Liver (tissue), 9 donors: ENCODE measurements around the gene LINGO4. TPM values are rescaled to one million over a fixed set of nuclear protein-coding genes. Genes with fewer than 3 reads are reported as not detected.

Experiments used
- DNase-seq: peaks from one replicate; pipeline ENCODE4 v3.0.0-alpha.2; 2017; ENCODE audit warnings: low spot score
- H3K27ac ChIP-seq, 2 donors: one replicate each; pipeline ENCODE4 v1.7.0; 2013; ENCODE audit warnings: inconsistent platforms in 2 of 2, low read length in 2 of 2, control low read depth in 1 of 2, low read depth in 1 of 2, mild to moderate bottlenecking in 1 of 2
- H3K27me3 ChIP-seq, 4 donors: one replicate each; pipeline versions ENCODE4 v1.6.1 to v1.7.0; 2013; ENCODE audit warnings: low read length in 3 of 4, inconsistent platforms in 1 of 4, mild to moderate bottlenecking in 1 of 4, moderate library complexity in 1 of 4; ENCODE audit not compliant: control insufficient read depth in 4 of 4, insufficient read depth in 4 of 4
- H3K36me3 ChIP-seq, 4 donors: one replicate each; pipeline versions ENCODE4 v1.6.1 to v1.7.0; 2013; ENCODE audit warnings: low read length in 3 of 4, mild to moderate bottlenecking in 3 of 4, low read depth in 1 of 4, moderate library complexity in 1 of 4; ENCODE audit not compliant: control insufficient read depth in 4 of 4, insufficient read depth in 3 of 4
- H3K4me1 ChIP-seq, 4 donors: one replicate each; pipeline versions ENCODE4 v1.6.1 to v1.7.0; 2013; ENCODE audit warnings: low read length in 3 of 4, mild to moderate bottlenecking in 3 of 4, moderate library complexity in 1 of 4; ENCODE audit not compliant: control insufficient read depth in 4 of 4, insufficient read depth in 4 of 4
- H3K4me3 ChIP-seq, 3 donors: one replicate each; pipeline versions ENCODE4 v1.6.1 to v1.7.0; 2013; ENCODE audit warnings: low read length in 3 of 3, control low read depth in 1 of 3, low read depth in 1 of 3, mild to moderate bottlenecking in 1 of 3
- H3K9ac ChIP-seq, 2 donors: one replicate each; pipeline ENCODE4 v1.7.0; 2013; ENCODE audit warnings: low read length in 2 of 2, mild to moderate bottlenecking in 2 of 2, moderate library complexity in 2 of 2, control low read depth in 1 of 2, low read depth in 1 of 2
- H3K9me3 ChIP-seq, 4 donors: one replicate each; pipeline versions ENCODE4 v1.6.1 to v1.7.0; 2013; ENCODE audit warnings: low read length in 3 of 4; ENCODE audit not compliant: control insufficient read depth in 4 of 4
- ATF3 ChIP-seq: IDR thresholded peaks from 2 replicates; pipeline ENCODE4 v1.6.1; 2016; ENCODE audit warnings: antibody characterized with exemption
- EGR1 ChIP-seq, 2 donors: IDR thresholded peaks; 2 replicates each; pipeline ENCODE4 v1.6.1; 2016 to 2018; ENCODE audit warnings: antibody characterized with exemption in 2 of 2, low read depth in 2 of 2
- FOXA1 ChIP-seq: IDR thresholded peaks from 2 replicates; pipeline ENCODE4 v1.6.1; 2016; ENCODE audit warnings: antibody characterized with exemption
- FOXA2 ChIP-seq: IDR thresholded peaks from 2 replicates; pipeline ENCODE4 v1.6.1; 2016; ENCODE audit warnings: antibody characterized with exemption
- GABPA ChIP-seq, 2 donors: IDR thresholded peaks in 1 of 2; conservative IDR thresholded peaks in 1 of 2; 2 replicates each; pipeline ENCODE4 v1.6.1; 2016; ENCODE audit warnings: antibody characterized with exemption in 2 of 2, mild to moderate bottlenecking in 1 of 2, moderate library complexity in 1 of 2
- HNF4A ChIP-seq, 2 donors: conservative IDR thresholded peaks; 2 replicates each; pipeline ENCODE4 v1.6.1; 2016; ENCODE audit warnings: antibody characterized with exemption in 2 of 2, mild to moderate bottlenecking in 2 of 2
- HNF4G ChIP-seq: IDR thresholded peaks from 2 replicates; pipeline ENCODE4 v1.6.1; 2016; ENCODE audit warnings: antibody characterized with exemption
- JUND ChIP-seq, 2 donors: IDR thresholded peaks; 2 replicates each; pipeline ENCODE4 v1.6.1; 2016; ENCODE audit warnings: antibody characterized with exemption in 2 of 2
- NR2F2 ChIP-seq: IDR thresholded peaks from 2 replicates; pipeline ENCODE4 v1.6.1; 2016; ENCODE audit warnings: antibody characterized with exemption
- RAD21 ChIP-seq, 2 donors: IDR thresholded peaks; 2 replicates each; pipeline ENCODE4 v1.6.1; 2016; ENCODE audit warnings: antibody characterized with exemption in 2 of 2, mild to moderate bottlenecking in 2 of 2
- RXRA ChIP-seq, 2 donors: IDR thresholded peaks; 2 replicates each; pipeline ENCODE4 v1.6.1; 2017 to 2018; ENCODE audit warnings: antibody characterized with exemption in 2 of 2, mild to moderate bottlenecking in 1 of 2
- SP1 ChIP-seq: IDR thresholded peaks from 2 replicates; pipeline ENCODE4 v1.6.1; 2018; ENCODE audit warnings: antibody characterized with exemption, mild to moderate bottlenecking
- TAF1 ChIP-seq: conservative IDR thresholded peaks from 2 replicates; pipeline ENCODE4 v1.6.1; 2016; ENCODE audit warnings: antibody characterized with exemption, mild to moderate bottlenecking
- YY1 ChIP-seq: IDR thresholded peaks from 2 replicates; pipeline ENCODE4 v1.6.1; 2016; ENCODE audit warnings: antibody characterized with exemption, mild to moderate bottlenecking
- WGBS: extraction: QIAGEN DNeasy Blood & Tissue Kit; methylation state at CpG from one replicate; pipeline ENCODE4 v1.1.7; 2013; 5-methylcytosine and 5-hydroxymethylcytosine counted together
- polyA plus RNA-seq, 2 donors: library from polyadenylated mRNA; stranded (reverse) in 1 of 2; unstranded in 1 of 2; fragments of 200-250 nt in 1 of 2; fragments of >200 nt in 1 of 2; fragmentation: Nextera tagmentation in 1 of 2; extraction: Ambion mirVana in 1 of 2; gene quantifications; one replicate each; pipeline versions ENCODE4 v1.2.1 to v1.2.3, GENCODE V29; 2013 to 2015
- total RNA-seq, 2 donors: library from RNA; depleted of rRNA; stranded (reverse); fragments of >200 nt; gene quantifications; one replicate each; pipeline ENCODE4 v1.2.3, GENCODE V29; 2014
- TF ChIP-seq, protein P1 (sequence below): IDR thresholded peaks from 2 replicates; pipeline ENCODE4 v1.6.1; 2016; ENCODE audit warnings: antibody characterized with exemption
- TF ChIP-seq, protein P2 (sequence below): fragments of 150-350 bp; IDR thresholded peaks from 2 replicates; pipeline ENCODE4 v1.5.1; 2017; ENCODE audit warnings: improper control_type of control experiment, low read depth, low read length; ENCODE audit not compliant: missing input control
- TF ChIP-seq, protein P3 (sequence below): IDR thresholded peaks from 2 replicates; pipeline ENCODE4 v1.6.1; 2016; ENCODE audit warnings: antibody characterized with exemption, mild to moderate bottlenecking
- TF ChIP-seq, protein P4 (sequence below): IDR thresholded peaks from 2 replicates; pipeline ENCODE4 v1.6.1; 2016; ENCODE audit warnings: antibody characterized with exemption
- donor health status: healthy.
- donor health status: healthy.
- donor health status: healthy.
- donor health status: healthy.
- donor health status: healthy.

LINGO4 gene
- total and polyA plus RNA-seq, 4 donors: 0.05 to 0.50 (median 0.09) TPM; not detected in 1

GRCh38 chr1:151831605-151832004, 26.4 kb upstream of the LINGO4 start, which contains the start of gene RORC:
Gene RORC (minus strand): TSS chr1:151831802. CDS start chr1:151831764, 38 bp downstream.
- Histone ChIP-seq H3K4me1 (peaks cover 27 to 83% (median 73%) of the 10 kb centered on the region in 4 donors), H3K9ac (peak within 1 kb of the TSS; percentile 76 to 85), H3K4me3 (peak within 1 kb of the TSS; percentile 70 to 90 (median 79))

More at GRCh38 chr1:151831605-151832004, 26.4 kb upstream of the LINGO4 start, which contains the start of gene RORC:
- Histone ChIP-seq H3K9me3 (no peaks in the 10 kb centered on the region), H3K27ac (peak within 1 kb of the TSS; percentile 94), H3K36me3 (peaks cover 0 to 12% (median 4%) of the 10 kb centered on the region in 4 donors), H3K27me3 (no peaks in the 10 kb centered on the region)
- TF ChIP-seq, protein P1, sequence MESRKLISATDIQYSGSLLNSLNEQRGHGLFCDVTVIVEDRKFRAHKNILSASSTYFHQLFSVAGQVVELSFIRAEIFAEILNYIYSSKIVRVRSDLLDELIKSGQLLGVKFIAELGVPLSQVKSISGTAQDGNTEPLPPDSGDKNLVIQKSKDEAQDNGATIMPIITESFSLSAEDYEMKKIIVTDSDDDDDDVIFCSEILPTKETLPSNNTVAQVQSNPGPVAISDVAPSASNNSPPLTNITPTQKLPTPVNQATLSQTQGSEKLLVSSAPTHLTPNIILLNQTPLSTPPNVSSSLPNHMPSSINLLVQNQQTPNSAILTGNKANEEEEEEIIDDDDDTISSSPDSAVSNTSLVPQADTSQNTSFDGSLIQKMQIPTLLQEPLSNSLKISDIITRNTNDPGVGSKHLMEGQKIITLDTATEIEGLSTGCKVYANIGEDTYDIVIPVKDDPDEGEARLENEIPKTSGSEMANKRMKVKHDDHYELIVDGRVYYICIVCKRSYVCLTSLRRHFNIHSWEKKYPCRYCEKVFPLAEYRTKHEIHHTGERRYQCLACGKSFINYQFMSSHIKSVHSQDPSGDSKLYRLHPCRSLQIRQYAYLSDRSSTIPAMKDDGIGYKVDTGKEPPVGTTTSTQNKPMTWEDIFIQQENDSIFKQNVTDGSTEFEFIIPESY: no peak
- TF ChIP-seq JUND (IDR thresholded peaks at IDR 0.05) (peak in 1 of 2 donors; percentile 62), TAF1 (peak; percentile 81), HNF4G (peak; percentile 51), GABPA (IDR thresholded peaks at IDR 0.05 in 1 of 2, conservative IDR thresholded peaks at IDR 0.05 in 1 of 2) (peak in 1 of 2 donors; percentile 17), NR2F2 (no peak), RAD21 (IDR thresholded peaks at IDR 0.05) (peak in 1 of 2 donors; percentile 37), RXRA (IDR thresholded peaks at IDR 0.05) (peak; percentile 74 to 79), SP1 (peak; percentile 56), ATF3 (no peak), YY1 (peak; percentile 74), HNF4A (conservative IDR thresholded peaks at IDR 0.05) (peak; percentile 92 to 97), EGR1 (IDR thresholded peaks at IDR 0.05; ENCODE audit: low read depth in 2 of 2) (peak in 1 of 2 donors; percentile 71), FOXA2 (peak; percentile 35), FOXA1 (no peak)
- TF ChIP-seq, protein P2, sequence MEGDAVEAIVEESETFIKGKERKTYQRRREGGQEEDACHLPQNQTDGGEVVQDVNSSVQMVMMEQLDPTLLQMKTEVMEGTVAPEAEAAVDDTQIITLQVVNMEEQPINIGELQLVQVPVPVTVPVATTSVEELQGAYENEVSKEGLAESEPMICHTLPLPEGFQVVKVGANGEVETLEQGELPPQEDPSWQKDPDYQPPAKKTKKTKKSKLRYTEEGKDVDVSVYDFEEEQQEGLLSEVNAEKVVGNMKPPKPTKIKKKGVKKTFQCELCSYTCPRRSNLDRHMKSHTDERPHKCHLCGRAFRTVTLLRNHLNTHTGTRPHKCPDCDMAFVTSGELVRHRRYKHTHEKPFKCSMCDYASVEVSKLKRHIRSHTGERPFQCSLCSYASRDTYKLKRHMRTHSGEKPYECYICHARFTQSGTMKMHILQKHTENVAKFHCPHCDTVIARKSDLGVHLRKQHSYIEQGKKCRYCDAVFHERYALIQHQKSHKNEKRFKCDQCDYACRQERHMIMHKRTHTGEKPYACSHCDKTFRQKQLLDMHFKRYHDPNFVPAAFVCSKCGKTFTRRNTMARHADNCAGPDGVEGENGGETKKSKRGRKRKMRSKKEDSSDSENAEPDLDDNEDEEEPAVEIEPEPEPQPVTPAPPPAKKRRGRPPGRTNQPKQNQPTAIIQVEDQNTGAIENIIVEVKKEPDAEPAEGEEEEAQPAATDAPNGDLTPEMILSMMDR: no peak
- TF ChIP-seq, protein P3, sequence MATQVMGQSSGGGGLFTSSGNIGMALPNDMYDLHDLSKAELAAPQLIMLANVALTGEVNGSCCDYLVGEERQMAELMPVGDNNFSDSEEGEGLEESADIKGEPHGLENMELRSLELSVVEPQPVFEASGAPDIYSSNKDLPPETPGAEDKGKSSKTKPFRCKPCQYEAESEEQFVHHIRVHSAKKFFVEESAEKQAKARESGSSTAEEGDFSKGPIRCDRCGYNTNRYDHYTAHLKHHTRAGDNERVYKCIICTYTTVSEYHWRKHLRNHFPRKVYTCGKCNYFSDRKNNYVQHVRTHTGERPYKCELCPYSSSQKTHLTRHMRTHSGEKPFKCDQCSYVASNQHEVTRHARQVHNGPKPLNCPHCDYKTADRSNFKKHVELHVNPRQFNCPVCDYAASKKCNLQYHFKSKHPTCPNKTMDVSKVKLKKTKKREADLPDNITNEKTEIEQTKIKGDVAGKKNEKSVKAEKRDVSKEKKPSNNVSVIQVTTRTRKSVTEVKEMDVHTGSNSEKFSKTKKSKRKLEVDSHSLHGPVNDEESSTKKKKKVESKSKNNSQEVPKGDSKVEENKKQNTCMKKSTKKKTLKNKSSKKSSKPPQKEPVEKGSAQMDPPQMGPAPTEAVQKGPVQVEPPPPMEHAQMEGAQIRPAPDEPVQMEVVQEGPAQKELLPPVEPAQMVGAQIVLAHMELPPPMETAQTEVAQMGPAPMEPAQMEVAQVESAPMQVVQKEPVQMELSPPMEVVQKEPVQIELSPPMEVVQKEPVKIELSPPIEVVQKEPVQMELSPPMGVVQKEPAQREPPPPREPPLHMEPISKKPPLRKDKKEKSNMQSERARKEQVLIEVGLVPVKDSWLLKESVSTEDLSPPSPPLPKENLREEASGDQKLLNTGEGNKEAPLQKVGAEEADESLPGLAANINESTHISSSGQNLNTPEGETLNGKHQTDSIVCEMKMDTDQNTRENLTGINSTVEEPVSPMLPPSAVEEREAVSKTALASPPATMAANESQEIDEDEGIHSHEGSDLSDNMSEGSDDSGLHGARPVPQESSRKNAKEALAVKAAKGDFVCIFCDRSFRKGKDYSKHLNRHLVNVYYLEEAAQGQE: peak; percentile 81
- TF ChIP-seq, protein P4, sequence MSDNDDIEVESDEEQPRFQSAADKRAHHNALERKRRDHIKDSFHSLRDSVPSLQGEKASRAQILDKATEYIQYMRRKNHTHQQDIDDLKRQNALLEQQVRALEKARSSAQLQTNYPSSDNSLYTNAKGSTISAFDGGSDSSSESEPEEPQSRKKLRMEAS: peak; percentile 85
- WGBS: 30% methylated on average over 5 of the region's 5 CpGs
- no peak for DNase-seq
